ENCODE measurements around the gene DLGAP4. TPM values are rescaled to one million over a fixed set of nuclear protein-coding genes. Genes with fewer than 3 reads are reported as not detected.

The DLGAP4 gene
- total RNA-seq, 1 donor from 2014 or later: 77.3 TPM

DNA sequence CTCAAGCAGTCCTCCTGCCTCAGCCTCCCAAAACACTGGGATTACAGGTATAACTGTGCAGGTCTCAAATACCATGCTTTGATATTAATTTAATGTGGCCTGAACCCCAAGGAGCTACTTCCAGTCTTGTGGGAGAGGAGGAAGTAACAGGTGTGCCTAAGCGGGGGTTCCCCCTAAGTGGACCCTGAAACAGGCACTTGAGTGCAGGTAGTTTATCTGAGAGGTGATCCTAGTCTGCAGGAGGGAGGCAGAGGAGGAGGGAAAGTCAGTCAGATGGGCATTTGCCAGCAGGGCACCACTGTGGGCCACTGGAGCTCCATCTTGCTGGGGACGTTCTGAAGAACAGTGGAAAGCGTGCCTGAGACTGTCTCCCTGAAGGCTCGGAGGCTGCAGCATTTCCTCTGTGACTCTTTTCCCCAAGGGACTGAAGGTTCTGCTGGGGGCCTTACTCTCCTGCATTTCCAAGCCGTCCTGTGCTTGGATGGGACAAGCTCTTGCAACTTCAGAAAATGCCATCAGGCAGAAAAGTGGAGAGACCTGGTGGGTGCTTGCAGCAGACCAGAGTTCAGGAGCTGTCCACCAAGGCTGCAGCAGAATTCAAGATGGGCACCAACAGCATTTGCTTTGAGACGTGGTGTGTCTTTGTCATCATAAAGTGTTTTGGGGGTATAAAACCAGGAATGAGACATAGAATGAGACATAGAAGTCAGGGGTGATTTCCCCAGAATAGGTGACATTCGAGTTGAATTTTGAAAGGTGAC, 4.6 kb upstream of the DLGAP4 start:
- peaks cover 2% of the 10 kb centered on the region for H3K4me1 ChIP-seq
- TF ChIP-seq, protein P1, sequence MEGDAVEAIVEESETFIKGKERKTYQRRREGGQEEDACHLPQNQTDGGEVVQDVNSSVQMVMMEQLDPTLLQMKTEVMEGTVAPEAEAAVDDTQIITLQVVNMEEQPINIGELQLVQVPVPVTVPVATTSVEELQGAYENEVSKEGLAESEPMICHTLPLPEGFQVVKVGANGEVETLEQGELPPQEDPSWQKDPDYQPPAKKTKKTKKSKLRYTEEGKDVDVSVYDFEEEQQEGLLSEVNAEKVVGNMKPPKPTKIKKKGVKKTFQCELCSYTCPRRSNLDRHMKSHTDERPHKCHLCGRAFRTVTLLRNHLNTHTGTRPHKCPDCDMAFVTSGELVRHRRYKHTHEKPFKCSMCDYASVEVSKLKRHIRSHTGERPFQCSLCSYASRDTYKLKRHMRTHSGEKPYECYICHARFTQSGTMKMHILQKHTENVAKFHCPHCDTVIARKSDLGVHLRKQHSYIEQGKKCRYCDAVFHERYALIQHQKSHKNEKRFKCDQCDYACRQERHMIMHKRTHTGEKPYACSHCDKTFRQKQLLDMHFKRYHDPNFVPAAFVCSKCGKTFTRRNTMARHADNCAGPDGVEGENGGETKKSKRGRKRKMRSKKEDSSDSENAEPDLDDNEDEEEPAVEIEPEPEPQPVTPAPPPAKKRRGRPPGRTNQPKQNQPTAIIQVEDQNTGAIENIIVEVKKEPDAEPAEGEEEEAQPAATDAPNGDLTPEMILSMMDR (IDR thresholded peaks at IDR 0.05): no peak
- TF ChIP-seq POLR2AphosphoS5 (IDR thresholded peaks at IDR 0.05; ENCODE audit: insufficient read depth in 1 of 2, low read depth in 1 of 2) (no peak), POLR2A (IDR thresholded peaks at IDR 0.05) (no peak)
- no peak overlapping the region for H3K4me3 ChIP-seq
- peaks cover 1% of the 10 kb centered on the region for H3K27me3 ChIP-seq
- no peaks in the 10 kb centered on the region for H3K9me3 ChIP-seq
- DNase-seq (ENCODE audit: extremely low spot score in 2 of 2): peak; percentile 70 to 77
- intact Hi-C loops (cut with DNase I): no loop called here
- no peaks in the 10 kb centered on the region for H3K36me3 ChIP-seq
- no peak overlapping the region for H3K27ac ChIP-seq

DNA sequence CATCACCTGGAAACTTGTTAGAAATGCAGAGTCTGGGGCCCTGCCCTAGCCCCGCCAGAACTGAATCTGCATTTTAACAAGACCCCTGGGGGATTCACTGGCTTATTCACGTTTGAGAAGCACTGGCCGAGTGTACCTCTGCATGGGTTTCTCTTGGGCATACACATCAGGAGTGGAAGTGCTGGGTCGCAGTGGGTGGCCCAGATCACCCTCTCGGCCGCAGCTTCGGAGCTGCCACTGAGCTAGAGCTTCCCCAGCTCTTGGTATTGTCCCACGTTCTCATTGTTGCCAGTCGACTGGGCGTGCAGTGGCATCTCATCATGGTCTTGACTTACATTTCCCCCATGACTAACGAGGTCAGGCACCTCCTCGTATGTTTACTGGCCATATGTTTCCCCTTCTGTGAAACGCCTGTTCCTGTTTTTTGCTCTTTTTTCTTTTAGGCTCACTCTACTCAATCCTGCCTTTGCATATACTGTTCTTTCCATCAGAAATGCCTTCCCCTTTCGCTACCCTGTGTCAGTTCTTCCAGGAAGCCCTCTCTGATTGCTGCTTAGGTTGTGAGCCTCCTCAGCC, 3.0 kb upstream of the DLGAP4 start:
- Histone ChIP-seq H3K27ac (no peak overlapping the region), H3K9me3 (no peaks in the 10 kb centered on the region), H3K4me3 (no peak overlapping the region), H3K4me1 (peaks cover 8% of the 10 kb centered on the region), H3K27me3 (peaks cover 7% of the 10 kb centered on the region), H3K36me3 (no peaks in the 10 kb centered on the region)
- no peak for DNase-seq (ENCODE audit: extremely low spot score in 2 of 2)
- intact Hi-C loops (cut with DNase I): no loop called here
- TF ChIP-seq, protein P1 (IDR thresholded peaks at IDR 0.05): no peak
- TF ChIP-seq POLR2AphosphoS5 (IDR thresholded peaks at IDR 0.05; ENCODE audit: insufficient read depth in 1 of 2, low read depth in 1 of 2) (no peak), POLR2A (IDR thresholded peaks at IDR 0.05) (no peak)

DNA sequence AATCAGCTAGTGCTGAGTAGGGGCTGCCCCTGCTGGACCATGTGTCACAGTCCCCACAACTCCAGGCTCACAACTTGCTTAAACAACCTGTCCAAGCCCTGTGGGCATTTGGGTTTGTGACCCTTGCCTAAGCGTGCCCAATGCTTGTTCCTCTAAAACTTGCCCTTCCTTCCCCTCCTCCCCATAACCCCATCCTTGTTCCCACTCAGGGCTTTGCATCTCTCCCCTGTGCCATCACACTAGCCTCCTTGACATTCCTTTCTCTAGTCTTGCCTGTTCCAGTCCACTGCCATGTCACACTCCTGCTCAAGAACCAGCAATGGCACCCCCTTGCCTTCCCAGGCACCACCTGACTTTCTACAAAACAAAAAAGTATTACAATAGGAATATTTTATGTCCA, 2.3 kb upstream of the DLGAP4 start:
- no peak overlapping the region for H3K27ac ChIP-seq
- H3K4me3 ChIP-seq: no peak overlapping the region
- TF ChIP-seq, protein P1 (IDR thresholded peaks at IDR 0.05): no peak
- TF ChIP-seq POLR2AphosphoS5 (IDR thresholded peaks at IDR 0.05; ENCODE audit: insufficient read depth in 1 of 2, low read depth in 1 of 2): no peak
- no peak for TF ChIP-seq POLR2A (IDR thresholded peaks at IDR 0.05)
- H3K36me3 ChIP-seq: no peaks in the 10 kb centered on the region
- H3K4me1 ChIP-seq: peaks cover 8% of the 10 kb centered on the region
- peaks cover 7% of the 10 kb centered on the region for H3K27me3 ChIP-seq
- no peak for DNase-seq (ENCODE audit: extremely low spot score in 2 of 2)
- intact Hi-C loops (cut with DNase I): no loop called here
- H3K9me3 ChIP-seq: no peaks in the 10 kb centered on the region

DNA sequence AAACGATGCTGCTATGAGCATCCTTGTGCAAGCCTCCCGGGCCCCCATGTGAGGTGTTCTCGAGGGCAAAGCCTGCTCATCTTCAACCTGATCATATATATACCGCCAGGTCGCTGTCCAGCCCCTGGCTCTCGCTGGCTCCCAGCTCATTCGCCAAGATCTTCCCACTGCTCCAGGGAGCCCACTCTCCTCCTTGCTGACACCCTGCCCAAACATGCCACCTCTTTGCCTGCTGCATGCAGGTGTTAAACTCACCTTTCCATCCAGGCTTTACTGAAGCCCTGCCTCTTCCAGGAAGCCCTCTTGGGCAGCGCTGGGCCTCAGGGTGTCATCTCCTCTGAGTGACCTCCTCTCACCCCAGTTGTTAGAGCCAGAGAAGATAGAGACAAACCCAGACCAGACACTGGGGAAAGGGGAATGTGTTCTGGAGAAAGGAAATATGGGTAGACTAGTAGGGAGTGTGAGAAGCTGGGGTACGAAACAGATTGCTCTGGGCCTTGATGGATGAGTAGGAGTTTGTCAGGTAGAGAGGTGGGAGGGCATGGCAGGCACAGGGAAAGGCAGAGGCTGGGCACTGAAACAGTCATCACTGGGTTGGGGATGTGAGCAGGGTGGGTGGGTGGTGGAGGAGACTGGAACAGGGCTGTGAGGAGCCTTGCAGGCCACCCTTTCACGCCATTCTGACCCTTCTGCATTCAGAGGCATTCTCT, 1.2 kb upstream of the DLGAP4 start:
- Histone ChIP-seq H3K4me3 (no peak overlapping the region), H3K27me3 (peaks cover 7% of the 10 kb centered on the region), H3K4me1 (peaks cover 8% of the 10 kb centered on the region), H3K36me3 (no peaks in the 10 kb centered on the region), H3K9me3 (no peaks in the 10 kb centered on the region), H3K27ac (no peak overlapping the region)
- no peak for TF ChIP-seq POLR2AphosphoS5 (IDR thresholded peaks at IDR 0.05; ENCODE audit: insufficient read depth in 1 of 2, low read depth in 1 of 2)
- no peak for TF ChIP-seq POLR2A (IDR thresholded peaks at IDR 0.05)
- no peak for DNase-seq (ENCODE audit: extremely low spot score in 2 of 2)
- intact Hi-C loops (cut with DNase I): no loop called here

DNA sequence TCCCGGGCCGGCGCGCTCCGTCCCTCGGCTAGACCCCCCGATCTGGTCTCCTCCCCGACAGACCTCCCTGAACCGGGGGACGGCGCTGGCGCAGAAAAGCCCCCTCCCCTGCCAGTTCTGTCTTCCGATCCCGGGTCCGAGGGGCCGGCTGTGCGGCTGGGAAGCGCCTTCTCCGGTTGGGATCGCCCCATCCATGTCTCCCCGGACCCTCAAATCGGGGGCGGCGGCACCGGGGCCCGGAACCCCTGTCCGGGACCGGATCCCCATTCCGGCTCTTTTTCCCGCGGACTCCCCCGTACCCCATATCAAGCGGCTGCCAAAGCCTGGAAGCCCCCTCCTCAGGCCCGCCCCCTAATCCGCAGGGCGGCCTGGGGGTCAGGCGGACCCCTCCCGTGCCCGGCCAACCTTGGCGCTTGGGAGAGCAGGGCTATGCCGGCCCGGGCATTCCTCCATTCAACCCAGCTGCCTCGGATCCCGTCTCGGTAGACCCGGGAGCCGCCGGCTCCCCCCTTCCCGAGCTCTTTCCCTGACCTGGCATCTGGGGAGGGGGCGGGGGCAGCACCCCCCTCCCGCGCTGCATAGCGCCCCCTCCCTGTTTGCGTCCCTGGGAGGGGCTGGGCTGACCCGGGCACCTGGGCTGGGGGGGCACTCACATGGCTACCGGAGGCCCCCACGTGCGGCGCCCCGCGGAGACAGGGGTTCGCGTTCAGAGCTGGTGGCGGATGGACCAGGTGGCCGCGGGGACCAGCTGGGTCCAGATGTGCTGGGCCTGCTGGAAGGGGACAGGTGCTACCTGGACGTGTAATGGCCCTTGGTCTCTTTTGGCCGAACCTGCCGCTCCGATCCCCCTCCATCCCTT, 643 bp downstream of the DLGAP4 start:
- H3K9me3 ChIP-seq: no peaks in the 10 kb centered on the region
- TF ChIP-seq POLR2A (IDR thresholded peaks at IDR 0.05): no peak
- TF ChIP-seq POLR2AphosphoS5 (IDR thresholded peaks at IDR 0.05; ENCODE audit: insufficient read depth in 1 of 2, low read depth in 1 of 2): no peak
- TF ChIP-seq, protein P1 (IDR thresholded peaks at IDR 0.05): no peak
- intact Hi-C loops (cut with DNase I): no loop called here
- no peaks in the 10 kb centered on the region for H3K36me3 ChIP-seq
- H3K27me3 ChIP-seq: peaks cover 7% of the 10 kb centered on the region
- H3K4me1 ChIP-seq: peaks cover 8% of the 10 kb centered on the region
- no peak for DNase-seq (ENCODE audit: extremely low spot score in 2 of 2)
- no peak overlapping the region for H3K27ac ChIP-seq
- H3K4me3 ChIP-seq: peak overlapping the region; percentile 14 to 41
